Esophagus squamous epithelium (tissue), 5 donors: Measurements from ENCODE around the gene ADGRG2. TPM values are rescaled to one million over a fixed set of nuclear protein-coding genes. Genes with fewer than 3 reads are reported as not detected.

Experiments used
- DNase-seq: peaks from one replicate; lab custom pipeline; 2025; lab: John Stamatoyannopoulos, UW
- H3K27ac ChIP-seq, 4 donors: fragments of 200-600 bp; sonication (generic); one replicate each; pipeline ENCODE4 v1.5.1; 2016 to 2019; ENCODE audit warnings: mild to moderate bottlenecking in 1 of 4
- H3K27me3 ChIP-seq, 4 donors: fragments of 200-600 bp; sonication (generic); 1 replicate in 3 of 4; 2 replicates in 1 of 4; pipeline versions ENCODE4 v1.5.1 to v1.6.0; 2017 to 2021; ENCODE audit warnings: antibody characterized with exemption in 1 of 4
- H3K36me3 ChIP-seq, 3 donors: fragments of 200-600 bp; sonication (generic); one replicate each; pipeline ENCODE4 v1.5.1; 2016 to 2019
- H3K4me1 ChIP-seq, 3 donors: fragments of 200-600 bp; sonication (generic); one replicate each; pipeline ENCODE4 v1.5.1; 2017 to 2019
- H3K4me3 ChIP-seq, 4 donors: fragments of 200-600 bp; sonication (generic); 1 replicate in 3 of 4; 2 replicates in 1 of 4; pipeline ENCODE4 v1.5.1; 2016 to 2019; ENCODE audit warnings: mild to moderate bottlenecking in 2 of 4, moderate library complexity in 1 of 4
- H3K9me3 ChIP-seq, 3 donors: fragments of 200-600 bp; sonication (generic); one replicate each; pipeline ENCODE4 v1.5.1; 2016 to 2019
- CTCF ChIP-seq, 6 experiments: fragments of 450-650 bp in 4 of 6; fragments of 200-600 bp in 2 of 6; sonication (generic) in 2 of 6; IDR thresholded peaks; one replicate each; pipeline ENCODE4 v1.5.1; 2016 to 2019; ENCODE audit warnings: antibody characterized with exemption in 6 of 6, mild to moderate bottlenecking in 4 of 6, moderate library complexity in 4 of 6
- POLR2A ChIP-seq, 4 donors: fragments of 450-650 bp; IDR thresholded peaks; one replicate each; pipeline ENCODE4 v1.6.1; 2017; ENCODE audit warnings: antibody characterized with exemption in 4 of 4, mild to moderate bottlenecking in 4 of 4, moderate library complexity in 3 of 4
- WGBS, 2 donors: methylation state at CpG; one replicate each; pipeline ENCODE4 v1.1.5; 2018; 5-methylcytosine and 5-hydroxymethylcytosine counted together
- intact Hi-C: fragments of 100-400 bp; cut with DNase I; formaldehyde crosslinking; loops from one replicate; pipeline ENCODE4 v1.15.0; 2022
- total RNA-seq, 4 donors: library from RNA; depleted of rRNA; stranded (reverse); fragments of >200 nt; gene quantifications; one replicate each; pipeline ENCODE4 v1.1.0, GENCODE V29; 2016
- donor health status: DM: yes; HTN: yes; CAD: no.

The ADGRG2 gene
- total RNA-seq, 4 donors from 2014 or later: 0.15 to 1.1 (median 0.56) TPM

GRCh38 chrX:19007868-19008267 lies 114.4 kb downstream of the ADGRG2 start:
- WGBS, 2 donors: 90 to 92% methylated on average over 3 to 4 of the region's 4 CpGs
- Histone ChIP-seq H3K27me3 (no peaks in the 10 kb centered on the region), H3K27ac (no peak overlapping the region), H3K4me1 (no peaks in the 10 kb centered on the region), H3K4me3 (no peak overlapping the region), H3K36me3 (no peaks in the 10 kb centered on the region), H3K9me3 (no peaks in the 10 kb centered on the region)
- no peak for TF ChIP-seq CTCF (IDR thresholded peaks at IDR 0.05)
- TF ChIP-seq POLR2A (IDR thresholded peaks at IDR 0.05): no peak
- intact Hi-C loops: no loop called here
- no peak for DNase-seq

- 80 to 100% methylated on average over 2 to 4 of the region's 7 CpGs for WGBS, 2 donors
- H3K27me3 ChIP-seq: no peaks in the 10 kb centered on the region
- TF ChIP-seq CTCF (IDR thresholded peaks at IDR 0.05) (no peak), POLR2A (IDR thresholded peaks at IDR 0.05) (no peak)
- intact Hi-C loops: no loop called here
- no peaks in the 10 kb centered on the region for H3K36me3 ChIP-seq
- no peak for DNase-seq
- no peak overlapping the region for H3K4me3 ChIP-seq
- no peak overlapping the region for H3K27ac ChIP-seq
- no peaks in the 10 kb centered on the region for H3K9me3 ChIP-seq
- H3K4me1 ChIP-seq: no peaks in the 10 kb centered on the region
These were observed 115.3 kb downstream of the ADGRG2 start for GRCh38 chrX:19007011-19007410.

GRCh38 chrX:19005909-19006308 lies 116.4 kb downstream of the ADGRG2 start:
- Histone ChIP-seq H3K4me3 (no peak overlapping the region), H3K36me3 (no peaks in the 10 kb centered on the region), H3K4me1 (no peaks in the 10 kb centered on the region), H3K27ac (no peak overlapping the region), H3K27me3 (no peaks in the 10 kb centered on the region), H3K9me3 (no peaks in the 10 kb centered on the region)
- TF ChIP-seq CTCF (IDR thresholded peaks at IDR 0.05) (no peak), POLR2A (IDR thresholded peaks at IDR 0.05) (no peak)
- 85% methylated on average over 3 of the region's 4 CpGs; no CpG with 5 or more reads in 1 of the 2 donors for WGBS, 2 donors
- intact Hi-C loops: no loop called here
- no peak for DNase-seq

GRCh38 chrX:19003756-19004155 lies 118.5 kb downstream of the ADGRG2 start:
- H3K9me3 ChIP-seq: no peaks in the 10 kb centered on the region
- no peaks in the 10 kb centered on the region for H3K27me3 ChIP-seq
- H3K4me1 ChIP-seq: no peaks in the 10 kb centered on the region
- TF ChIP-seq POLR2A (IDR thresholded peaks at IDR 0.05) (no peak), CTCF (IDR thresholded peaks at IDR 0.05) (no peak)
- 68 to 69% methylated on average over 5 of the region's 5 CpGs for WGBS, 2 donors
- no peak overlapping the region for H3K4me3 ChIP-seq
- intact Hi-C loops: no loop called here
- no peak overlapping the region for H3K27ac ChIP-seq
- H3K36me3 ChIP-seq: no peaks in the 10 kb centered on the region
- DNase-seq: no peak

GRCh38 chrX:18998653-18999052 lies 123.6 kb downstream of the ADGRG2 start:
- Histone ChIP-seq H3K27ac (no peak overlapping the region), H3K27me3 (no peaks in the 10 kb centered on the region), H3K4me3 (no peak overlapping the region), H3K36me3 (no peaks in the 10 kb centered on the region), H3K4me1 (no peaks in the 10 kb centered on the region), H3K9me3 (no peaks in the 10 kb centered on the region)
- 61 to 75% methylated on average over 1 of the region's 1 CpG for WGBS, 2 donors
- TF ChIP-seq CTCF (IDR thresholded peaks at IDR 0.05) (no peak), POLR2A (IDR thresholded peaks at IDR 0.05) (no peak)
- intact Hi-C loops: no loop called here
- DNase-seq: no peak
